Stimulated activated CD8-positive, alpha-beta memory T cell treated with anti-CD3 and anti-CD28 coated beads, Interleukin-12 subunit alpha, Interleukin-12 subunit beta, amount 100 ng/mL, for 1 hour (primary cell): ENCODE results near the gene LRRC45.

ENCODE experiments used
- DNase-seq: peaks from one replicate; pipeline ENCODE4 v3.0.0-alpha.2; 2020; ENCODE audit warnings: low read depth

The LRRC45 gene

DNA sequence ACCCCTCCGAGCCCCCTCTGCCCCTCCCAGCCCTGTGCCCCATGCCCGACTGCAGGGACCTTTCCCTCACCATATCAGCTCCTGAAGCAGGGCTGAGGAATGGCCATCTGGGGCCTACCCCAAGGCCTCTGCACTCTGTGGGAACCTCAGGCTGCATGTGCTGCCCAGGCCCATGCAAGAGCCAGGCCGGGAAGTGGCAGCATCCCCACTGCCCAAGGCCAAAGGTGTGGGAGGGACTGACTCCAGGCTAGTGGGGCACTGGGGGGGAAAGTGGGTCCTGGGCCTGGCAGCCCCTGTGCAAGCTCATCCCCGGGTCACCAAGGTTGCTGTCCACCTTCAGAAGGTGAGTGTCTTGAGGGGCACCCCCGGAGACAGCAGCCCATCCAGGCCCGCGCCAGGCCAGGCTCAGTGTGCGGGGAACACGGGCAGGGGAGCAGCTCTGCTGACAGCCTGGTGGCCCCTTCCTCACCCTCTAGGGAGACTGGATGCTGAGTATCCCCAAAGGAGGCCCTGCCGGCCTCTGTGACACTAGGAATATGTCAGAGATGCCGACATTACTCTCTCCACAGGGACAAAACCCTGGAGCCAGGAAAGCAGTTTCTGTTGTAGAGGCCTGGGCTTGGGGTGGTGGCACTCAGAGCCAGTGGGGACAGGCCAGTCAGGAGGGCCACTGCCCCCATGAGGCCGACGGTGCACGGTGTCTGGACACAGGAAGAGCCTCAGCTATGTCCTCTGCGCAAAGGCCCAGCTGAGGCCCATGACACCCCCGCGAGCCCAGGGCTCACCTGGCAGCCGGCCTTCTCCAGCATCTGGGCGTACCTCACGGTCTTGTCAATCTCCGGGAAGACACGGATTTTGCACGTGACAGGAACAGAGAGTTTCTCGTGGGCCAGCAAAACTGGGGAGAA lies 39.2 kb downstream of the LRRC45 start:
- no peak for DNase-seq

DNA sequence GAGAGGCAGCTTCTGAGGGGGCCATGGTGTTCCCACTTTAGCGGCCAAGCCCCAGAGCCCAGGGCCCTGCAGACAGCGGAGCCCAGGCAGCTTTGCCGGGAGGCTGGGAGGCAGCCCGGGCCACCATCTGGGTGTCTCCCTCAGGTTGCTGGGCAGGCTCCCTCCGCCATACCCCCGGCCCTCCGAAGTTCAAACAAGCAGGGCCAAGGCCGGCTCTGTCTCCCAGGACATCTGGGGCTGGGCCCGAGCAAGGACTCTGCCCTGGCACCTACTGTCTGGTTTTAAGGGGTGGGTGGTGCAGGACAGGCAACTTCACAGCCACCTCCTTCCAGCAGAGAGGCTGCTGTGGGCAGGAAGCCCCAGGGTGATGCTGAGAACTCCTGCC lies 39.9 kb downstream of the LRRC45 start:
- no peak for DNase-seq

DNA sequence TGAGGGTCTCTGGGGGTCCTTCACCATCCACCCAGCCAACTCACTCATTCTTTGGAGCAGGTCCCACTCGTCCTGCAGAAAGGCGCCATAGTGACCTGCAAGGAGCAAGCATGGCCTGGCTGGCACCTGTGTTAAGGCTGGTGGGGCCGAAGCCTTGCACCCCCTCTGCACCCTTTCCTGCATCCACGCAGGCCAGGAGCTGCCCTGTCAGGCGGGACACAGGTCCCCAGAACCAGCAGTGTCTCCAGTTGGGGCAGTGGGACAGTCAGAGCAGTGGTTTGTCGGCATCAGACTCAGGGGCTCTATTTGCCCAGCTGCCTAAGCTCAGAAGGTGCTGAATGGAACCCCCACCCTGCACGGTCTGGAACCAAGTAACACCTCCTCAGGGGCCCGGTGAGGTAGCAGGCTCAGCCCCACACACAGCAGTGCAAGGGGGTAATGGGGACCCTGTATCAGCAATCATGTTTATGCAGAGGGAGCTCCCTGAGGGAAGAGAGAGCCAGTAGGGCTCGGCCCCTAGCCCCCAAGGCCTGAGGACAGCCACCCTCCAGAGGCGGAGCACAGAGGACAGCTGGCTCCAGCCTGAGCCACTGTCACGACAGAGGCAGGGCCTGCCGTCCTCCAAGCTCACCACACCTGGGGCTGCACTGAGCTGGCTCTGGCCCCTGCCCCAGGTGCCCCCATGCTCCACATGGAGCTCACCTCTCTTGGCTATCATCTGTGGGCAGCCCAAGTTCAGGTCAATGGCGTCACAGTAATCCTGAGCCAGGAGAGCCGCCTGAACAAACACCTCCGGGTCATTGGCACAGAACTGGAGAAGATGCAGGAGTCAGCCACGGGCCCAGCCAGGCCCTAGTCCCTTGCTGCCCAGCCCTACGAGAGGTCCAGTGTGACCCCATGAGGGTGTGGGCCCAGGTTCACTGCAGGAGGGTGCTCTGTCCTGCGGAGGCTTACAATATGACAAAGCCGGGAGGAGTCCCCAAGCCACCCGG lies 40.6 kb downstream of the LRRC45 start:
- DNase-seq: no peak

DNA sequence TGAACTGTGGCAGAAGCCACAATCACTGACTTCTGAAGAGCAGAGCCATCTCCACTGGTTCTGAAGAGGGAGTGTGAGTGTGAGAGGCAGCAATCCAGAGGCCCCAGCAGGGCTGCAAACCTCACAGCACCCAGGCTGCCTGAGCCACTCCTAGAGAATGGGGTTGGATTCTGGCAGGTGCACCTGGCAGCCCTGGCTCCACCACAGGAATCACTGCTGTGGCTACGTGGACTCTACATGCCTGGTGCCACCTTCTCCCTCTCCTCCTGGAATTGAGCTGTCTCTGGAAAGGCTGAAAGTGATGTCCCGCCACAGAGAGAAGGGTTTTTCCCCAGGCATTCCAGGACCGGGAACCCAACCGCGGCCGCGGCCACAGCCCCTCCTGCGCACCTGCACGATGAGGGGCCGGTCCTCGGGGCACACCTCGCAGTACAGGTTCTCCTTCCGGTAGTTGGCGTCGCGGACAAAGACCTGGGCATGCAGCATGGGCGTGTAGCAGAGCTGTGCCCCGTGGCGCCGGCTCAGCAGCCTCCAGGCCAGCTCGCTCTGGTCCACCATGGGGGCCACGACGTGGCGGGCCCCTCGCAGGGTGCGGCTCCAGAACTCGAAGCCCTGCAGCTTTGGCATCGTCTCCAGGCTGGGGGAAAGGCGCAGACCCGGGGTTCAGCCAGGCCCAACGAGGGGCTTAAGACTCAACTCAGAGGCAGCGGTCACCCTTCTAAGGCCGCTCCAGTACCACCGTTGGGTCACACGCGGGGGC lies 41.5 kb downstream of the LRRC45 start:
- DNase-seq: no peak

DNA sequence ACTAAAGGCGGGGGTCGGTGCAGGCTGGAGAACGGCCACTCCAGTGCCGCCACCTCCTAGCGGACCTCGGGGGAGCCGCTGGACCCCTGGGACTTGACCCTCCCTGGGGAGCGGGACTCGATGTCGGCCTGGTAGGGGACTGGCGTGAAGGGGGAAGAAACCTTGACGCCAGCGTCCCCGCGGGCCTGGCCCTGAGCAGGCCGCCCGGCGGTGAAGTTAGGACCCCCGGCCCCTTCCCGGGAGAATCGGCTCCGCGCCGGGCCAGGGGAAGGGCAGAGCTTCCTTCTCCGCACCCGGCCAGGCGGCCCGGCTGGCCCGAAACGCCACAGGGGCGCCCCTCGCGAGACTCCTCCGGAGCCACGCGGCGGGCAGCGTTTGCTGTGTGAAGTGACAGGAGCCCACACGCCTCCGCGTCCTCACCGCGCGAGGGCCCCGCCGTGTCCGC lies 42.1 kb downstream of the LRRC45 start:
- no peak for DNase-seq

DNA sequence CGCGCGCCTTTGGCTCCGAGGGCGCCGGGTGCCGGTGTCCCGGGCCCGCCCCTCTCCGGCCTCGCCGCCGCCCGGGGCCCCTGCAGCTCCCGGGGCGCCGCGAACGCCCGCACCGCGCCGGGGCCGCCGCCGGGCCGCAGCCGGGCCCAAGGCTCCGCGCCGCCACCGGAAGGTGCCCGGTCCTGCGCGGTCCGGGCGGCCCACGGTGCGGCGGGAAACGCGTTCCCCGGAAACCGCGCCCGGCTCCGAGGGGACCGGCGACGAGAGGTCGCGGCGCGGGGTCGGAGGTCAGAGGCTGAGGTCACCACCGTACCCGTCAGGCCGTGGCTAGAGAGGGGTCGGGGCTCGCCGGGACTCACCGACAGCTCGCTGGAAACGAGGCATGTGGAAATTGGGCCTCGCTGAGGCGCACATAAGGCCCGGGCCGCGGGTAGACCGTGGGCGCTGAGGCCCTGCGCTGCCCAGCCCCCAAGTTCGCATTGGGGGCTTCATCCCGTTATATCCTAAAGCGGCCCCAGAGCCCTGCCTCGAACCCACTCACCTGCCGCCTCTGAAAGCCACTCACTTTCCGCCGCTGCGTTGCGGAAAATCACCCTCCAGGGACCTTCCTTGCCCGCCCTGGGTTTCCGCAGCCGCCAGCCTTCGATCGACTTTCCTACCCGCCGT lies 42.7 kb downstream of the LRRC45 start, which contains the start of gene DUS1L:
TSS of gene DUS1L (minus strand) at position 167 of the 666 bp plus-strand sequence. CDS start 745 bp downstream, outside the sequence.
- peak; percentile 49 for DNase-seq

DNA sequence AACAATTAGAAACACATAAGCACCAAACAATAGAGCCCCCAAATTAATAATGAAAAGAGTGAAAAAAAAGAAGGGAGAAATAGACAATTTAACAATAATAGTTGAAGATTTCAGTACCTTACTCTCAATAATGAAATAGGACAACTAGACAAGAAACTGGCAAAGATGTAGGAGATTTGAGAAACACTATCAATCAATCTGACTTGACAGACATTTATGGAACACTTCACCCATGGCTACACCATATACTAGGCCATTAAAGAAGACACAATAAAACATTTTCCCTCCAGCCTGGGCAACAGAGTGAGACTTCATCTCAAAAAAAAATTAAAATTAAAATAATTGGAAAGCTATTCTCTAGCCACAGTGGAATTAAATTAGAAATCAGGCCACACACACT lies 47.5 kb downstream of the LRRC45 start:
- DNase-seq: no peak

DNA sequence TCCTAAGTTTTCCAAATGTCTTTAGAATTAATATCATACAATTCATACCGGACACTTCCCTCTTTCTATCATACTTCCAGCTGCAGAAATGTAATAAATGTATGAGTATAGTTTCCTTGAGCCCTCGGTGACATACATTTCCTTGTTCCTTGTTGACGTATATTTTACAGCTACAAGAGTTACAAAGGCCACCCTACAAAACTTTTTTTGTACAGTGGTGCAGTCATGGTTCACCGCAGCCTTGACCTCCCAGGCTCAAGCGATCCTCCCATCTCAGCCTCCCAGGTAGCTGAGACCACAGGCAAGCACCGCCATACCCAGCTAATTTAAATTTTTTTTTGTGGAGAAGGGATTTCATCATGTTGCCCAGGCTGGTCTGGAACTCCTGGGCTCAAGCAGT lies 49.7 kb downstream of the LRRC45 start:
- no peak for DNase-seq

DNA sequence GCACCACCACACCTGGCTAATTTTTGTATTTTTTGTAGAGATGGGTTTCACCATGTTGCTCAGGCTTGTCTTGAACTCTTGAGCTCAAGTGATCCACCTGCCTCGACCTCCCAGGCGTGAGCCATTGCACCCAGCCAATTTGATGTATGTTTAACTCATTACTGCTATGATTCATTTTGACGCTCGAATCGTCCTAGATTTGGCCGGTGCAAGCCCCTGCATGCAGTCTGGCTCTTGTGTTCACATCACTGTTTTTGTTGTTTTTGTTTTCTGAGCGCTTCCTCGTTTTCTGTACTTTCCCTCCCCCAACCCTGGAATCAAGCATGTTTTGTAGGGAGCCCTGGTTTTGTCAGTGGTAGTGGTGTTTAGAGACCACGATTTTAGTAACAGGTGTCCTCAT lies 50.3 kb downstream of the LRRC45 start:
- no peak for DNase-seq

DNA sequence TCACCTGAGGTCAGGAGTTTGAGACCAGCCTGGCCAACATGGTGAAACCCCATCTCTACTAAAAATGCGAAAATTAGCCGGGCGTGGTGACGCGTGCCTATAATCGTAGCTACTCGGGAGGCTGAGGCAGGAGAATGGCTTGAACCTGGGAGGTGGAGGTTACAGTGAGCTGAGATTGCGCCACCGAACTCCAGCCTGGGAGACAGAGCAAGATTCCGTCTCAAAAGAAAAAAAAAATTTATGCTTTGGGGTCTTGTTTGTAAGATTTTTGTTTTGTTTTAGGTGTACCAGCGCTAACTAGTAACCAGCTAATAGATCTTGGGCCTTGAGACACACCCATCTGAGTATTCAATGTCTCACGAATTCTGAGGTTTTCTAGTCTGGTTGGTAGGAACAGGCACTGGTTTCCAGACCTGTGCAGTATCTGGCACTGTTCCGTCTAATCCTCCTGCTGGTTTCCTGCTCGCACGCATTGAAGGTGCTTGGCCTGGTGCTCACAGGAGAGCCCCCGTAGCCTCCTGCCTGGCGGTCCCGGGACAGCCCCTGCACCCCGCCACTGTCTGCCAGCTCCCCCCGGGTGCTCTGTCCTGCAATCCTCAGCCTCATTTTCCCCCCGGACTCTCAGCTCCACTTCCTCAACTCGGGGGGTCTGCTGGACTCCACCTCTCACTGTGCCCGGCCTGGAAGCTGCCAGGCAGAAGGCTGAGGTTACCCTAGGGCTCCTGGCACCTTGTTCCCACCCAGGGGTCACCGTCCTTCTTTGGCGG lies 53.1 kb downstream of the LRRC45 start:
- DNase-seq: no peak

DNA sequence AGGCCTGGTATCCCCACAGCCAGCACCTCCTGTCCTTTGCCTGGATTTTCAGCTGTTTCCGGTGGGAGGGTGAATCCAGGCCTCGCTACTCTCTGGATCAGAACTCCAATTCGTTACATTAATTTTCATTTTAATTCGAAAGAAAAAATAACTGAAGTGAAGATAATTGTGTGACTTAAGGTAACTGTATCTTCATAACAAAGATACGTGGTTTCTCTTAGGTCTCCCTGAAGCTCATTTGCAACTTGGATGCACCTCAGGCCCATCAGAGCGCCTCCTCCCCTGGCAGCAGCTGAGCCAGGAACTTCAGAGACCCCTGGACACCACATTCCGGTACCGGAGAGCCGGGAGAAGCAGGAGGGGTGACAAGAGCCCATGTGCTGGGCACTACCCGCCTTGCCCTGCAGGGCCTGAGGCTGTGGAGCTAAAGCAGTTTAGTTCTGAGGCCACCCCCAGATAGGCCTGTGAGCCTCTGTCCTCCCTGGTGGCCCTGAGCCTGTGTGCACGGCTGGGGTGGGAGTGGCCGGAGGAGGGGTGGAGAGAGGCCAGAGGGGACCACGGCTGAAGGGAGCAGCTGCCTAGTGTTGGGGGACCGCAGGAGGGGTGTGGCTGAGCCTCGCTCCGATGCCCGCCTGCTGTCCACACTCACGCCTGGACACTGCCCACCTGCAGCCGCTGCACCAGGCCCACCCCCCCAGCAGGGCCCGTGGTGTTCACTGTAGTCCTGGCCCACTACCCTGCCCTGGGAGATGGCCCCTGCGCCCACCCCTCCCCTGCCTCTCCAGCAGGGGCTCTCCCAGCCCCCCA lies 53.9 kb downstream of the LRRC45 start:
- no peak for DNase-seq

DNA sequence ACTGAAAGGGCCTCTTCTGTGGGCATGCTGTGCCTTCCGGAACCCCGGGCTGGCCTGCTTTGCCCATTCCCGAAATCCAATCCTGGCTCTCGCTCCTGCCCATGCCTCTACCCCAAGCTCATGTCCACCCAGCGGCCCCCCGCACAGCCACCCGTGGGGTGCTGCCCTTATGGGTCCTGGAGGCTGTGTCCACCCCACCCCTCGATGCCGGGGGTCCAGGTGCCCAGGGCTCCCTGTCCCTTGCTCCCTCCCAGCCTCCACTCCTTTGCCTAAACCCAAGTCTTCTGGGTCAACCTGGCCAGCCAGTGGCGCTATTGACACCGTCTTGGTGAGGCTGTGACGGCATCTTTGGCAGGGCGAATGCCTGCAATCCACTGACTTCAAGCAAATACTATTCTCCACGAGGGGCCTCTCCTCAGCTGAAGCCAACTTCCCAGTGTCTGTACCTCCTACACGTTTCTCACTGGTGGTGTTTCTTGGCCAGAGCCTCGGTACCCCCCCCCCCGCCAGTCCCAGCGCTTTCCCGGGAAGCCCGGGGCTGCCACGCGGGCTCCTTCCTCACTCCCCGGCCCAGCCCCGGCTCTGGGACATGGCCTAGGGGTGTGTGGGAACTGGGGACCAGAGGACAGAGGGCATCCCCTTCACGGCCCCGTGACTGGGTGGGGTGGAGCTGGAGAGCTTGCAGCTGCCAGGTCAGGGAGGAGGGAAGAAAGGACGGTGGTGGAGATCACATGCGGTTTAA lies 54.7 kb downstream of the LRRC45 start:
- DNase-seq: no peak

DNA sequence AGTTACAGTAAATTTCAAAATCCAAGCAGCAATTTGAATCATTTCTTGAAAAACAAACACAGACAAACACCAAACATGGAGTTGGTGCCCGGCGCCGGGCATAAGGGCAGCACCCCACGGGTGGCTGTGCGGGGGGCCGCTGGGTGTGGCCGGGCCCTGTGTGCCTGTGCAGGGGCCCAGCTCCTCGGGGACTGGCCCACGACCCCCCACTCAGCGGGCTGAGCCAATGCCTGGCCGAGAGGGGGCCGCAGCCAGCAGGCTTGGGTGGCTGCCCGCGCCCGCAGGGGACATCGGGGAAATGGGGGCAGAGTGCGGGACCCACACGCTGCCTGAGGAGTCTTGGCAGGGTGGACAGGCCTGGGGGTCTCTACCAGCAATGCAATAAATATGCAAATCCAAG lies 55.3 kb downstream of the LRRC45 start:
- no peak for DNase-seq

DNA sequence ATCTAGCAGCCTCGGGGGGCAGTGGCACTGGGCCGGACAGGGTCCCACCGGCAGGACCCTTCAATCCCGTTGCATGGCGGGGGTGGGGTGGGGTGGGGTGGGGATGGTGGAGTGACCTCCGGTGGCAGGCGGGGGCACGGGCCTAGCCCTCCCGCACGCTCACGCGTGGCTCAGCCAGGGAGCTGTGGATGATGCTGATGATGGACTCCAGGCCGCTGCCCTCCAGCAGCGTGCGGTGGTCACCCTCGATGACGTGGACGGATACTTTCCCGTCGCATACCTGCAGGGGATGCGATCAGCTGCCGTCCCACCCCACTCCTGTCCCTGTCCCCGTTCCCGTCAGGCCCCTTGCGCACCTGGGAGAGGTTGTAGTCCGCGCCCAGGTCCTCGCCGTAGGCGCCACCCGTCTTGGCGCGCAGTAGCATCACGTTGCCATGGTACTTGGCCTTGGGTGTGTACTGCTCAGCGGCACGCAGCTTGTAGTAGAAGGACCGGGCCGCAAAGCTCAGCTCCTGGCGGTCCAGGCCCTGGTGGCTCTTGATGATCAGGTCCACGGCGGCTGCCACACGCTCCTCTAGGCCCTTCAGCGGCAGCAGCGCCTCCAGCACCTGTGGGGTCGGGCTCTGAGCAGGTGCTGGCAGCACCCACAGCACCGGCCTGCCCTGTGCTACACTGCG lies 56.0 kb downstream of the LRRC45 start:
- DNase-seq: no peak

DNA sequence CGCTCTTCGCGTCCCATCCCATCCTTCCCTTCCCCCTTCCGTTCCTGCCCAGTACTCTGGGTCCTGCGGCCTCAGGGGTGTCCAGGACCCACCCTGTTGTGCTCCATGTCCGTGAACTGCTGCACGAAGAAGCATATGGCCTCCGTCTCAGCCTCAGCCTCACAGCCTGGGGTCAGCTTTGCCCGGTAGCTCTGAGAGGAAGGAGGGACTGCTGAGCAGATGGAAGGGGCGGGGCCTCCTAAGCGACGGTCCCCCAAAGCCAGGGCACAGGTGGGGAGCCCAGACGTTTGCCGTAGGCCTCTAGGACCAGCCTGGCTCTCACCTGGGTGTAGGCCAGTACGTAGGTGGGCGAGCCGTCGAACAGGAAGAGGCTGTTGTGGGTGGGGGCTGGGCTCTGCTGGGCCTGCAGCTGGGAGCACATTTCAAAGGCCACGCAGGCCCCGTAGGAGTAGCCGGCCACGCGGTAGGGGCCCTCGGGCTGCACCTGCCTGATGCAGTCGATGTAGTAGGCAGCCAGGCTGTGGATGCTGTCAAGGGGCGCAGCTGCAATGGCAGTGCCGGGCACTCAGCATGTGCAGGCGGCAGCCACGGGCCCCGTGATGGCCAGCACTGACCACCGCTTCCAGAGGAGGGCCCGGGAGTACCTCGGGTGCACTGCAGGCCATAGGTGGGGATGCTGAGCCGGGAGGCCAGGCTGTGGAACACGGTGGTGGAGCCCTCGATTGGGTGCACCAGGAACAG lies 57.1 kb downstream of the LRRC45 start:
- no peak for DNase-seq
